H1 (cell line): ENCODE results near the gene TMEM266. TPM values are rescaled to one million over a fixed set of nuclear protein-coding genes. Genes with fewer than 3 reads are reported as not detected.

Experiments used
- CBX8 ChIP-seq: fragments of 300-800, 300-1000 bp; sonication (generic); IDR thresholded peaks from 2 replicates; pipeline ENCODE4 v1.7.1; 2016; ENCODE audit warnings: low read depth, low read length, borderline replicate concordance
- GABPA ChIP-seq: IDR thresholded peaks from 2 replicates; pipeline ENCODE4 v1.6.1; 2011; ENCODE audit warnings: mild to moderate bottlenecking, low read length, moderate library complexity, borderline replicate concordance; ENCODE audit not compliant: insufficient read depth
- GTF2F1 ChIP-seq: IDR thresholded peaks from 2 replicates; pipeline ENCODE4 v1.6.1; 2012; ENCODE audit warnings: low read depth, low read length, improper control_type of control experiment, borderline replicate concordance
- HDAC2 ChIP-seq, 2 experiments: fragments of 300-600 bp in 1 of 2; sonication (generic) in 1 of 2; IDR thresholded peaks; 2 replicates each; pipeline ENCODE4 v1.6.1; 2011 to 2012; ENCODE audit warnings: low read depth in 2 of 2, low read length in 2 of 2, mild to moderate bottlenecking in 2 of 2, moderate library complexity in 2 of 2, borderline replicate concordance in 1 of 2, inconsistent platforms in 1 of 2
- KDM5A ChIP-seq: fragments of 200-600 bp; IDR thresholded peaks from 2 replicates; pipeline ENCODE4 v1.7.1; 2012; ENCODE audit warnings: mild to moderate bottlenecking, low read length, inconsistent platforms, mixed read lengths
- MAFK ChIP-seq: IDR thresholded peaks from 2 replicates; pipeline ENCODE4 v1.6.1; 2012; ENCODE audit warnings: low read depth, mild to moderate bottlenecking, improper control_type of control experiment, low read length
- RFX5 ChIP-seq: IDR thresholded peaks from 2 replicates; pipeline ENCODE4 v1.6.1; 2011; ENCODE audit warnings: low read depth, low read length, improper control_type of control experiment, borderline replicate concordance
- SP1 ChIP-seq: IDR thresholded peaks from 2 replicates; pipeline ENCODE4 v1.6.1; 2011; ENCODE audit warnings: low read depth, low read length
- SP4 ChIP-seq: IDR thresholded peaks from 2 replicates; pipeline ENCODE4 v1.6.1; 2012; ENCODE audit warnings: low read length, inconsistent platforms
- SUZ12 ChIP-seq: fragments of 200-600 bp; sonication (generic); IDR thresholded peaks from 2 replicates; pipeline ENCODE4 v1.6.1; 2012; ENCODE audit warnings: mild to moderate bottlenecking, inconsistent platforms, low read length, moderate library complexity, mixed read lengths
- TAF1 ChIP-seq: IDR thresholded peaks from 2 replicates; pipeline ENCODE4 v1.6.1; 2011; ENCODE audit warnings: mild to moderate bottlenecking, low read depth, low read length
- polyA plus RNA-seq, 7 experiments: library from polyadenylated mRNA; depleted of rRNA in 3 of 7; stranded (reverse) in 5 of 7; unstranded in 2 of 7; fragments of >200 nt in 5 of 7; fragments of 200-250 nt in 2 of 7; gene quantifications; 1 replicate in 5 of 7; 2 replicates in 1 of 7; 4 replicates in 1 of 7; pipeline versions ENCODE4 v1.2.1 to v1.2.3, GENCODE V29; 2011 to 2013; ENCODE audit warnings: missing spikeins in 2 of 7, mixed read lengths in 2 of 7
- total RNA-seq: library from RNA; stranded (reverse); fragmentation: NEBNext Ultra II Directional; extraction: Animal tissue kit (Norgen Biotek cat#: 25700); gene quantifications from 2 replicates; pipeline ENCODE4 v1.2.1, GENCODE V29; 2021
- TF ChIP-seq, protein P1 (sequence below): fragments of 300-600 bp; sonication (generic); IDR thresholded peaks from 2 replicates; pipeline ENCODE4 v1.7.1; 2012; ENCODE audit warnings: low read length, moderate library complexity, mild to moderate bottlenecking, inconsistent platforms; ENCODE audit not compliant: insufficient replicate concordance

Gene TMEM266
- total and polyA plus RNA-seq, 2 of the 8 experiments (the other 6 are each of a cell fraction or from before 2014, with no cell fraction given) = 2.6 TPM

DNA sequence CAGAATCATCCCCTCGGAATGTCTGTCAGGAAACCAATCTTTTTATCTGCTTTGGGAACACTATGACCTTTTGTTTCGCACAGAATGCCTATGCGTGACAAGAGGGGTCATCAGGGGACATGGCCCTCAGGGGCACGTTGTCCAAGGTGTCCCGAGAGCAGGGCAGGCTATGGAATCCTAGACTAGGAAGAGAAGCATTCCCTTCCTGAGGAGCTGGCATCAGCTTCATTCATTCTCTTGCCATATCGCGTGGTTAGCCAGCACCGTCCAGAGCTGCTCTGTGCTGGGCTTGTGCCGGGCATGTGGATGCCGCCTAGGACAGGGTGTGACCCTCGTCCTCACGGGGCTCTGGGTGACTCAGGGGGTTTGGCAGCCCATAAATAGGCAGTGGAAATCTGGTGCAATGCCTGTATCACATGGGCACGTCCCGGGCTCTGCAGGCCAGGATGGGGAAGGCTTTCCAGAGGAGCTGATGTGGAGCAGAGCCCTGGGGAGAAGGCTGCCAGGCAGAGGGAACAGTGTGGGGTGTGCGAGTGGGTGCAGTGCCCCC is 117.8 kb downstream of the TMEM266 start (continued):
- TF ChIP-seq, protein P1, sequence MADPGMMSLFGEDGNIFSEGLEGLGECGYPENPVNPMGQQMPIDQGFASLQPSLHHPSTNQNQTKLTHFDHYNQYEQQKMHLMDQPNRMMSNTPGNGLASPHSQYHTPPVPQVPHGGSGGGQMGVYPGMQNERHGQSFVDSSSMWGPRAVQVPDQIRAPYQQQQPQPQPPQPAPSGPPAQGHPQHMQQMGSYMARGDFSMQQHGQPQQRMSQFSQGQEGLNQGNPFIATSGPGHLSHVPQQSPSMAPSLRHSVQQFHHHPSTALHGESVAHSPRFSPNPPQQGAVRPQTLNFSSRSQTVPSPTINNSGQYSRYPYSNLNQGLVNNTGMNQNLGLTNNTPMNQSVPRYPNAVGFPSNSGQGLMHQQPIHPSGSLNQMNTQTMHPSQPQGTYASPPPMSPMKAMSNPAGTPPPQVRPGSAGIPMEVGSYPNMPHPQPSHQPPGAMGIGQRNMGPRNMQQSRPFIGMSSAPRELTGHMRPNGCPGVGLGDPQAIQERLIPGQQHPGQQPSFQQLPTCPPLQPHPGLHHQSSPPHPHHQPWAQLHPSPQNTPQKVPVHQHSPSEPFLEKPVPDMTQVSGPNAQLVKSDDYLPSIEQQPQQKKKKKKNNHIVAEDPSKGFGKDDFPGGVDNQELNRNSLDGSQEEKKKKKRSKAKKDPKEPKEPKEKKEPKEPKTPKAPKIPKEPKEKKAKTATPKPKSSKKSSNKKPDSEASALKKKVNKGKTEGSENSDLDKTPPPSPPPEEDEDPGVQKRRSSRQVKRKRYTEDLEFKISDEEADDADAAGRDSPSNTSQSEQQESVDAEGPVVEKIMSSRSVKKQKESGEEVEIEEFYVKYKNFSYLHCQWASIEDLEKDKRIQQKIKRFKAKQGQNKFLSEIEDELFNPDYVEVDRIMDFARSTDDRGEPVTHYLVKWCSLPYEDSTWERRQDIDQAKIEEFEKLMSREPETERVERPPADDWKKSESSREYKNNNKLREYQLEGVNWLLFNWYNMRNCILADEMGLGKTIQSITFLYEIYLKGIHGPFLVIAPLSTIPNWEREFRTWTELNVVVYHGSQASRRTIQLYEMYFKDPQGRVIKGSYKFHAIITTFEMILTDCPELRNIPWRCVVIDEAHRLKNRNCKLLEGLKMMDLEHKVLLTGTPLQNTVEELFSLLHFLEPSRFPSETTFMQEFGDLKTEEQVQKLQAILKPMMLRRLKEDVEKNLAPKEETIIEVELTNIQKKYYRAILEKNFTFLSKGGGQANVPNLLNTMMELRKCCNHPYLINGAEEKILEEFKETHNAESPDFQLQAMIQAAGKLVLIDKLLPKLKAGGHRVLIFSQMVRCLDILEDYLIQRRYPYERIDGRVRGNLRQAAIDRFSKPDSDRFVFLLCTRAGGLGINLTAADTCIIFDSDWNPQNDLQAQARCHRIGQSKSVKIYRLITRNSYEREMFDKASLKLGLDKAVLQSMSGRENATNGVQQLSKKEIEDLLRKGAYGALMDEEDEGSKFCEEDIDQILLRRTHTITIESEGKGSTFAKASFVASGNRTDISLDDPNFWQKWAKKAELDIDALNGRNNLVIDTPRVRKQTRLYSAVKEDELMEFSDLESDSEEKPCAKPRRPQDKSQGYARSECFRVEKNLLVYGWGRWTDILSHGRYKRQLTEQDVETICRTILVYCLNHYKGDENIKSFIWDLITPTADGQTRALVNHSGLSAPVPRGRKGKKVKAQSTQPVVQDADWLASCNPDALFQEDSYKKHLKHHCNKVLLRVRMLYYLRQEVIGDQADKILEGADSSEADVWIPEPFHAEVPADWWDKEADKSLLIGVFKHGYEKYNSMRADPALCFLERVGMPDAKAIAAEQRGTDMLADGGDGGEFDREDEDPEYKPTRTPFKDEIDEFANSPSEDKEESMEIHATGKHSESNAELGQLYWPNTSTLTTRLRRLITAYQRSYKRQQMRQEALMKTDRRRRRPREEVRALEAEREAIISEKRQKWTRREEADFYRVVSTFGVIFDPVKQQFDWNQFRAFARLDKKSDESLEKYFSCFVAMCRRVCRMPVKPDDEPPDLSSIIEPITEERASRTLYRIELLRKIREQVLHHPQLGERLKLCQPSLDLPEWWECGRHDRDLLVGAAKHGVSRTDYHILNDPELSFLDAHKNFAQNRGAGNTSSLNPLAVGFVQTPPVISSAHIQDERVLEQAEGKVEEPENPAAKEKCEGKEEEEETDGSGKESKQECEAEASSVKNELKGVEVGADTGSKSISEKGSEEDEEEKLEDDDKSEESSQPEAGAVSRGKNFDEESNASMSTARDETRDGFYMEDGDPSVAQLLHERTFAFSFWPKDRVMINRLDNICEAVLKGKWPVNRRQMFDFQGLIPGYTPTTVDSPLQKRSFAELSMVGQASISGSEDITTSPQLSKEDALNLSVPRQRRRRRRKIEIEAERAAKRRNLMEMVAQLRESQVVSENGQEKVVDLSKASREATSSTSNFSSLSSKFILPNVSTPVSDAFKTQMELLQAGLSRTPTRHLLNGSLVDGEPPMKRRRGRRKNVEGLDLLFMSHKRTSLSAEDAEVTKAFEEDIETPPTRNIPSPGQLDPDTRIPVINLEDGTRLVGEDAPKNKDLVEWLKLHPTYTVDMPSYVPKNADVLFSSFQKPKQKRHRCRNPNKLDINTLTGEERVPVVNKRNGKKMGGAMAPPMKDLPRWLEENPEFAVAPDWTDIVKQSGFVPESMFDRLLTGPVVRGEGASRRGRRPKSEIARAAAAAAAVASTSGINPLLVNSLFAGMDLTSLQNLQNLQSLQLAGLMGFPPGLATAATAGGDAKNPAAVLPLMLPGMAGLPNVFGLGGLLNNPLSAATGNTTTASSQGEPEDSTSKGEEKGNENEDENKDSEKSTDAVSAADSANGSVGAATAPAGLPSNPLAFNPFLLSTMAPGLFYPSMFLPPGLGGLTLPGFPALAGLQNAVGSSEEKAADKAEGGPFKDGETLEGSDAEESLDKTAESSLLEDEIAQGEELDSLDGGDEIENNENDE = no peak
- TF ChIP-seq GABPA = no peak
- TF ChIP-seq GTF2F1 = no peak
- no peak for TF ChIP-seq CBX8
- TF ChIP-seq SUZ12 = no peak
- TF ChIP-seq MAFK = no peak
- TF ChIP-seq RFX5 = no peak
- TF ChIP-seq HDAC2 (IDR thresholded peaks at IDR 0.05; ENCODE audit: borderline replicate concordance in 1 of 2, low read depth in 2 of 2, low read length in 2 of 2) = no peak
- TF ChIP-seq SP1 = no peak
- no peak for TF ChIP-seq SP4
- no peak for TF ChIP-seq TAF1
- no peak for TF ChIP-seq KDM5A
